ENCODE data around the gene PRKRA. TPM values are rescaled to one million over a fixed set of nuclear protein-coding genes. Genes with fewer than 3 reads are reported as not detected.
"Not testable (repeated sequence)": the region's sequence is repeated elsewhere in the genome, so short reads cannot be mapped to it uniquely, and the experiment has no call there.

PRKRA gene
- polyA plus RNA-seq, 2 donors = 25.2 to 26.0 TPM

- H3K36me3 ChIP-seq (ENCODE audit: control insufficient read depth in 2 of 2, insufficient read depth in 2 of 2, low read length in 1 of 2) = not testable (repeated sequence)
- WGBS, 2 donors = 95 to 98% methylated on average over 5 of the region's 5 CpGs
Measured at GRCh38 chr2:178471313-178471712, 20.3 kb upstream of the PRKRA start.

GRCh38 chr2:178469219-178469849 lies 18.4 kb upstream of the PRKRA start:
- WGBS, 2 donors = 87 to 91% methylated on average over 7 of the region's 7 CpGs
- no peaks in the 10 kb centered on the region for H3K27me3 ChIP-seq (ENCODE audit: control insufficient read depth in 1 of 2, insufficient read depth in 2 of 2, low read length in 2 of 2)
- no peaks in the 10 kb centered on the region for H3K36me3 ChIP-seq (ENCODE audit: control insufficient read depth in 2 of 2, insufficient read depth in 2 of 2, low read length in 1 of 2)
- no peak overlapping the region for H3K27ac ChIP-seq (ENCODE audit: low read depth in 2 of 2, low read length in 1 of 2)
- no peak overlapping the region for H3K4me3 ChIP-seq (ENCODE audit: low read depth in 1 of 2, low read length in 2 of 2)
- no peaks in the 10 kb centered on the region for H3K9me3 ChIP-seq (ENCODE audit: control insufficient read depth in 2 of 2, insufficient read depth in 1 of 2, low read depth in 1 of 2, low read length in 1 of 2)
- H3K4me1 ChIP-seq (ENCODE audit: control insufficient read depth in 2 of 2, insufficient read depth in 2 of 2, low read length in 1 of 2) = no peaks in the 10 kb centered on the region

More at GRCh38 chr2:178471313-178471712, 20.3 kb upstream of the PRKRA start:
- H3K27me3 ChIP-seq (ENCODE audit: control insufficient read depth in 1 of 2, insufficient read depth in 2 of 2, low read length in 2 of 2); H3K4me1 ChIP-seq (ENCODE audit: control insufficient read depth in 2 of 2, insufficient read depth in 2 of 2, low read length in 1 of 2); H3K4me3 ChIP-seq (ENCODE audit: low read depth in 1 of 2, low read length in 2 of 2); H3K27ac ChIP-seq (ENCODE audit: low read depth in 2 of 2, low read length in 1 of 2); H3K9me3 ChIP-seq (ENCODE audit: control insufficient read depth in 2 of 2, insufficient read depth in 1 of 2, low read depth in 1 of 2, low read length in 1 of 2): not testable (repeated sequence)

- 89 to 90% methylated on average over 11 of the region's 11 CpGs for WGBS, 2 donors
- Histone ChIP-seq H3K4me3 (ENCODE audit: low read depth in 1 of 2, low read length in 2 of 2) (no peak overlapping the region), H3K27me3 (ENCODE audit: control insufficient read depth in 1 of 2, insufficient read depth in 2 of 2, low read length in 2 of 2) (no peaks in the 10 kb centered on the region), H3K27ac (ENCODE audit: low read depth in 2 of 2, low read length in 1 of 2) (no peak overlapping the region), H3K4me1 (ENCODE audit: control insufficient read depth in 2 of 2, insufficient read depth in 2 of 2, low read length in 1 of 2) (no peaks in the 10 kb centered on the region), H3K9me3 (ENCODE audit: control insufficient read depth in 2 of 2, insufficient read depth in 1 of 2, low read depth in 1 of 2, low read length in 1 of 2) (no peaks in the 10 kb centered on the region), H3K36me3 (ENCODE audit: control insufficient read depth in 2 of 2, insufficient read depth in 2 of 2, low read length in 1 of 2) (no peaks in the 10 kb centered on the region)
Measured at GRCh38 chr2:178457390-178457886, 6.5 kb upstream of the PRKRA start.

- no peaks in the 10 kb centered on the region for H3K9me3 ChIP-seq (ENCODE audit: control insufficient read depth in 2 of 2, insufficient read depth in 1 of 2, low read depth in 1 of 2, low read length in 1 of 2)
- no peaks in the 10 kb centered on the region for H3K27me3 ChIP-seq (ENCODE audit: control insufficient read depth in 1 of 2, insufficient read depth in 2 of 2, low read length in 2 of 2)
- no peak overlapping the region for H3K27ac ChIP-seq (ENCODE audit: low read depth in 2 of 2, low read length in 1 of 2)
- H3K4me3 ChIP-seq (ENCODE audit: low read depth in 1 of 2, low read length in 2 of 2) = no peak overlapping the region
- 93 to 94% methylated on average over 5 of the region's 5 CpGs for WGBS, 2 donors
- no peaks in the 10 kb centered on the region for H3K36me3 ChIP-seq (ENCODE audit: control insufficient read depth in 2 of 2, insufficient read depth in 2 of 2, low read length in 1 of 2)
- no peaks in the 10 kb centered on the region for H3K4me1 ChIP-seq (ENCODE audit: control insufficient read depth in 2 of 2, insufficient read depth in 2 of 2, low read length in 1 of 2)
Measured at GRCh38 chr2:178455947-178456346, 5.0 kb upstream of the PRKRA start.

- H3K4me1 ChIP-seq (ENCODE audit: control insufficient read depth in 2 of 2, insufficient read depth in 2 of 2, low read length in 1 of 2) = peaks cover 0 to 2% of the 10 kb centered on the region in 2 donors
- 59 to 75% methylated on average over 5 of the region's 5 CpGs for WGBS, 2 donors
- no peaks in the 10 kb centered on the region for H3K36me3 ChIP-seq (ENCODE audit: control insufficient read depth in 2 of 2, insufficient read depth in 2 of 2, low read length in 1 of 2)
- H3K9me3 ChIP-seq (ENCODE audit: control insufficient read depth in 2 of 2, insufficient read depth in 1 of 2, low read depth in 1 of 2, low read length in 1 of 2) = no peaks in the 10 kb centered on the region
- no peak overlapping the region for H3K27ac ChIP-seq (ENCODE audit: low read depth in 2 of 2, low read length in 1 of 2)
- H3K27me3 ChIP-seq (ENCODE audit: control insufficient read depth in 1 of 2, insufficient read depth in 2 of 2, low read length in 2 of 2) = no peaks in the 10 kb centered on the region
- no peak overlapping the region for H3K4me3 ChIP-seq (ENCODE audit: low read depth in 1 of 2, low read length in 2 of 2)
Measured at GRCh38 chr2:178452870-178453269, 1.9 kb upstream of the PRKRA start.

- 93 to 94% methylated on average over 2 of the region's 2 CpGs for WGBS, 2 donors
- no peak overlapping the region for H3K4me3 ChIP-seq (ENCODE audit: low read depth in 1 of 2, low read length in 2 of 2)
Measured at GRCh38 chr2:178452334-178452733, 1.4 kb upstream of the PRKRA start.

GRCh38 chr2:178450524-178450773 lies 526 bp downstream of the PRKRA start:
- H3K9me3 ChIP-seq (ENCODE audit: control insufficient read depth in 2 of 2, insufficient read depth in 1 of 2, low read depth in 1 of 2, low read length in 1 of 2) = no peaks in the 10 kb centered on the region
- peak overlapping the region; percentile 99 to 100 for H3K27ac ChIP-seq (ENCODE audit: low read depth in 2 of 2, low read length in 1 of 2)
- WGBS, 2 donors = 0% methylated on average over 22 to 25 of the region's 25 CpGs
- peak overlapping the region; percentile 83 to 99 for H3K4me3 ChIP-seq (ENCODE audit: low read depth in 1 of 2, low read length in 2 of 2)
- H3K27me3 ChIP-seq (ENCODE audit: control insufficient read depth in 1 of 2, insufficient read depth in 2 of 2, low read length in 2 of 2) = no peaks in the 10 kb centered on the region
- H3K4me1 ChIP-seq (ENCODE audit: control insufficient read depth in 2 of 2, insufficient read depth in 2 of 2, low read length in 1 of 2) = peaks cover 0 to 2% of the 10 kb centered on the region in 2 donors
- peaks cover 0 to 4% of the 10 kb centered on the region in 2 donors for H3K36me3 ChIP-seq (ENCODE audit: control insufficient read depth in 2 of 2, insufficient read depth in 2 of 2, low read length in 1 of 2)

More at GRCh38 chr2:178452334-178452733, 1.4 kb upstream of the PRKRA start:
- Histone ChIP-seq H3K27me3 (ENCODE audit: control insufficient read depth in 1 of 2, insufficient read depth in 2 of 2, low read length in 2 of 2) (no peaks in the 10 kb centered on the region), H3K36me3 (ENCODE audit: control insufficient read depth in 2 of 2, insufficient read depth in 2 of 2, low read length in 1 of 2) (no peaks in the 10 kb centered on the region), H3K4me1 (ENCODE audit: control insufficient read depth in 2 of 2, insufficient read depth in 2 of 2, low read length in 1 of 2) (peaks cover 0 to 2% of the 10 kb centered on the region in 2 donors), H3K9me3 (ENCODE audit: control insufficient read depth in 2 of 2, insufficient read depth in 1 of 2, low read depth in 1 of 2, low read length in 1 of 2) (no peaks in the 10 kb centered on the region), H3K27ac (ENCODE audit: low read depth in 2 of 2, low read length in 1 of 2) (peak overlapping the region in 1 of 2 donors; percentile 97)

GRCh38 chr2:178449700-178450523 lies 1.1 kb downstream of the PRKRA start:
- peaks cover 0 to 2% of the 10 kb centered on the region in 2 donors for H3K4me1 ChIP-seq (ENCODE audit: control insufficient read depth in 2 of 2, insufficient read depth in 2 of 2, low read length in 1 of 2)
- peaks cover 0 to 7% of the 10 kb centered on the region in 2 donors for H3K36me3 ChIP-seq (ENCODE audit: control insufficient read depth in 2 of 2, insufficient read depth in 2 of 2, low read length in 1 of 2)
- 4 to 5% methylated on average over 18 of the region's 18 CpGs for WGBS, 2 donors
- peak overlapping the region; percentile 99 to 100 for H3K27ac ChIP-seq (ENCODE audit: low read depth in 2 of 2, low read length in 1 of 2)
- no peaks in the 10 kb centered on the region for H3K9me3 ChIP-seq (ENCODE audit: control insufficient read depth in 2 of 2, insufficient read depth in 1 of 2, low read depth in 1 of 2, low read length in 1 of 2)
- H3K4me3 ChIP-seq (ENCODE audit: low read depth in 1 of 2, low read length in 2 of 2) = peak overlapping the region; percentile 83 to 99
- H3K27me3 ChIP-seq (ENCODE audit: control insufficient read depth in 1 of 2, insufficient read depth in 2 of 2, low read length in 2 of 2) = no peaks in the 10 kb centered on the region

- H3K9me3 ChIP-seq (ENCODE audit: control insufficient read depth in 2 of 2, insufficient read depth in 1 of 2, low read depth in 1 of 2, low read length in 1 of 2) = no peaks in the 10 kb centered on the region
- H3K4me3 ChIP-seq (ENCODE audit: low read depth in 1 of 2, low read length in 2 of 2) = no peak overlapping the region
- 69 to 77% methylated on average over 4 of the region's 4 CpGs for WGBS, 2 donors
- H3K36me3 ChIP-seq (ENCODE audit: control insufficient read depth in 2 of 2, insufficient read depth in 2 of 2, low read length in 1 of 2) = peaks cover 0 to 7% of the 10 kb centered on the region in 2 donors
- peaks cover 0 to 2% of the 10 kb centered on the region in 2 donors for H3K4me1 ChIP-seq (ENCODE audit: control insufficient read depth in 2 of 2, insufficient read depth in 2 of 2, low read length in 1 of 2)
- no peak overlapping the region for H3K27ac ChIP-seq (ENCODE audit: low read depth in 2 of 2, low read length in 1 of 2)
- H3K27me3 ChIP-seq (ENCODE audit: control insufficient read depth in 1 of 2, insufficient read depth in 2 of 2, low read length in 2 of 2) = no peaks in the 10 kb centered on the region
Measured at GRCh38 chr2:178448968-178449661, 1.9 kb downstream of the PRKRA start.

Measured in esophagus (tissue), 2 donors.